Mesendoderm (in vitro differentiated cells): Measurements from ENCODE around the gene MOB3A.
A peak's percentile ranks its signal among the peaks of the same experiment; 100 is the strongest.

Source experiments
- DNase-seq: peaks from one replicate; pipeline ENCODE4 v3.0.0; 2013
- H2AK5ac ChIP-seq: 2 replicates; pipeline ENCODE4 v1.6.1; 2013; ENCODE audit warnings: low read length, inconsistent platforms
- H2BK120ac ChIP-seq: 2 replicates; pipeline ENCODE4 v1.6.1; 2013; ENCODE audit warnings: low read depth, mild to moderate bottlenecking, low read length, moderate library complexity, mixed read lengths
- H2BK15ac ChIP-seq: replicated peaks from 2 replicates; pipeline ENCODE4 v1.6.1; 2013; ENCODE audit warnings: low read depth, mild to moderate bottlenecking, moderate library complexity
- H2BK5ac ChIP-seq: 2 replicates; pipeline ENCODE4 v1.6.1; 2013; ENCODE audit warnings: low read length, inconsistent platforms
- H3K18ac ChIP-seq: 2 replicates; pipeline ENCODE4 v1.6.1; 2013; ENCODE audit warnings: mild to moderate bottlenecking, low read length, mixed read lengths
- H3K23ac ChIP-seq: one replicate; pipeline ENCODE4 v1.6.1; 2013; ENCODE audit warnings: low read length
- H3K27ac ChIP-seq: 2 replicates; pipeline ENCODE4 v1.5.1; 2013; ENCODE audit warnings: low read depth, mild to moderate bottlenecking, inconsistent platforms, low read length, moderate library complexity
- H3K27me3 ChIP-seq: 2 replicates; pipeline ENCODE4 v1.6.1; 2013; ENCODE audit warnings: low read length, control low read depth, mild to moderate bottlenecking, inconsistent platforms; ENCODE audit not compliant: insufficient read depth, poor library complexity
- H3K36me3 ChIP-seq: 2 replicates; pipeline ENCODE4 v1.6.1; 2013; ENCODE audit warnings: low read length, inconsistent platforms; ENCODE audit not compliant: control insufficient read depth, insufficient read depth
- H3K4ac ChIP-seq: one replicate; pipeline ENCODE4 v1.6.1; 2013; ENCODE audit warnings: low read depth, mild to moderate bottlenecking, low read length, moderate library complexity
- H3K4me1 ChIP-seq: 2 replicates; pipeline ENCODE4 v1.6.1; 2013; ENCODE audit warnings: low read depth, low read length, inconsistent platforms; ENCODE audit not compliant: control insufficient read depth
- H3K4me2 ChIP-seq: 2 replicates; pipeline ENCODE4 v1.6.1; 2013; ENCODE audit warnings: low read length
- H3K4me3 ChIP-seq: 2 replicates; pipeline ENCODE4 v1.5.1; 2013; ENCODE audit warnings: mild to moderate bottlenecking, low read length
- H3K56ac ChIP-seq: one replicate; pipeline ENCODE4 v1.6.1; 2013; ENCODE audit warnings: low read length
- H3K79me1 ChIP-seq: 2 replicates; pipeline ENCODE4 v1.6.1; 2013; ENCODE audit warnings: low read length, inconsistent platforms
- H3K79me2 ChIP-seq: 2 replicates; pipeline ENCODE4 v1.6.1; 2013; ENCODE audit warnings: mild to moderate bottlenecking, low read length; ENCODE audit not compliant: control insufficient read depth, insufficient read depth
- H3K9ac ChIP-seq: 2 replicates; pipeline ENCODE4 v1.6.1; 2013; ENCODE audit warnings: low read length, inconsistent platforms
- H4K5ac ChIP-seq: one replicate; pipeline ENCODE4 v1.6.1; 2013; ENCODE audit warnings: low read length
- H4K8ac ChIP-seq: one replicate; pipeline ENCODE4 v1.6.1; 2013; ENCODE audit warnings: low read depth, mild to moderate bottlenecking, control low read depth, low read length, moderate library complexity
- WGBS: extraction: QIAGEN DNeasy Blood & Tissue Kit; methylation state at CpG from one replicate; pipeline ENCODE4 v1.1.7; 2013; ENCODE audit warnings: low lambda C conversion rate, missing lambda C conversion rate; ENCODE audit not compliant: insufficient coverage; ENCODE audit errors: extremely low coverage; 5-methylcytosine and 5-hydroxymethylcytosine counted together

The MOB3A gene

DNA sequence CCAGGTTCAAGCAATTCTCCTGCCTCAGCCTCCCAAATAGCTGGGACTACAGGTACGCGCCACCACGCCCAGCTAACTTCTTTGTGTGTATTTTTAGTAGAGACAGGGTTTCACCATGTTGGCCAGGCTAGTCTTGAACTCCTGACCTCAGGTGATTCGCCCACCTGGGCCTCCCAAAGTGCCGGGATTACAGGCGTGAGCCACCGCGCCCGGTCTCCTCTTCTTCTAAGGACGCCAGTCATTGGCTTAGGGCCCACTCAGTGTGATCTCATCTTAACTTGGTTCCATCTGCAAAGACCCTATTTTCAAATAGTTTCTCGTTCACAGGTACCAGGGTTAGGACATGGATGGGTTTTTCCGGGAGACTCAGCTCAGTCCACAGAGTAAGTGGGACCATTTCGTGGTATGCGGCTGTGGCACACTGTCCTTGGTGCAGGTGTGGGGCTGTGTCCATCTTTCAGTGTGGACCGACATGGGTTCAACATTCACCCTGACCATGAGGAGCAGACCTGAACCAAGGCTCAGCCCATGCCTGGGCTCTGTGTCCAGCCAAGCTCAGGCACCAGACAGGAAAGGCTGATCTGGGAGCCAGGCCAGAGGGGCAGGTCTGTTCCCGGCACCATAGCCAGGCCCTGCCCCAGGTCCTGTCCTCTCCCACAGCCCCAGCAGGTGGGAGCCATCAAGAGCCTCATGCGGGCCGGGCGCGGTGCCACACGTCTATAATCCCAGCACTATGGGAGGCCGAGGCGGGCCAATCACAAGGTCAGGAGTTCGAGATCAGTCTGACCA lies 42.3 kb downstream of the MOB3A start:
- H2BK120ac ChIP-seq, result no peak overlapping the region
- H3K18ac ChIP-seq, result no peak overlapping the region
- no peak overlapping the region for H4K5ac ChIP-seq
- H2AK5ac ChIP-seq, result no peak overlapping the region
- no peak overlapping the region for H2BK5ac ChIP-seq
- peaks cover 4% of the 10 kb centered on the region for H3K4me1 ChIP-seq
- H3K79me1 ChIP-seq, result peaks cover 10% of the 10 kb centered on the region
- DNase-seq, result no peak
- H3K56ac ChIP-seq, result no peak overlapping the region
- no peak overlapping the region for H3K23ac ChIP-seq
- H3K27ac ChIP-seq, result no peak overlapping the region
- H3K9ac ChIP-seq, result no peak overlapping the region
- no peaks in the 10 kb centered on the region for H3K27me3 ChIP-seq
- no peak overlapping the region for H4K8ac ChIP-seq
- H3K4me3 ChIP-seq, result no peak overlapping the region
- peaks cover 16% of the 10 kb centered on the region for H3K79me2 ChIP-seq
- WGBS, result no CpG with 5 or more reads among the region's 24 CpGs
- H2BK15ac ChIP-seq, result no peak overlapping the region
- no peak overlapping the region for H3K4me2 ChIP-seq
- no peaks in the 10 kb centered on the region for H3K36me3 ChIP-seq
- H3K4ac ChIP-seq, result no peak overlapping the region

- H3K56ac ChIP-seq, result peak overlapping the region; percentile 2
- H3K4me3 ChIP-seq, result no peak overlapping the region
- no peak overlapping the region for H3K27ac ChIP-seq
- H2BK15ac ChIP-seq, result no peak overlapping the region
- H3K23ac ChIP-seq, result no peak overlapping the region
- peak overlapping the region; percentile 41 for H4K8ac ChIP-seq
- H3K27me3 ChIP-seq, result no peaks in the 10 kb centered on the region
- peak overlapping the region; percentile 69 for H2AK5ac ChIP-seq
- H4K5ac ChIP-seq, result no peak overlapping the region
- peaks cover 22% of the 10 kb centered on the region for H3K79me2 ChIP-seq
- DNase-seq, result no peak
- H3K9ac ChIP-seq, result no peak overlapping the region
- peaks cover 4% of the 10 kb centered on the region for H3K4me1 ChIP-seq
- peaks cover 18% of the 10 kb centered on the region for H3K79me1 ChIP-seq
- no peak overlapping the region for H2BK120ac ChIP-seq
- H3K18ac ChIP-seq, result no peak overlapping the region
- no peak overlapping the region for H3K4me2 ChIP-seq
- WGBS, result no CpG with 5 or more reads among the region's 18 CpGs
- H3K36me3 ChIP-seq, result no peaks in the 10 kb centered on the region
- no peak overlapping the region for H2BK5ac ChIP-seq
- H3K4ac ChIP-seq, result no peak overlapping the region
Observed at GRCh38 chr19:2051773-2052704, 44.1 kb downstream of the MOB3A start.

- peak within 1 kb of the TSS; percentile 81 for H3K4ac ChIP-seq
- H4K5ac ChIP-seq, result peak within 1 kb of the TSS; percentile 81
- no peak within 1 kb of the TSS for H2BK15ac ChIP-seq
- peak within 1 kb of the TSS; percentile 41 for H4K8ac ChIP-seq
- H3K4me3 ChIP-seq, result peak within 1 kb of the TSS; percentile 82
- peaks cover 19% of the 10 kb centered on the region for H3K79me1 ChIP-seq
- H3K56ac ChIP-seq, result peak within 1 kb of the TSS; percentile 95
- peak within 1 kb of the TSS; percentile 94 for H3K23ac ChIP-seq
- no peak within 1 kb of the TSS for H2BK5ac ChIP-seq
- peaks cover 22% of the 10 kb centered on the region for H3K79me2 ChIP-seq
- H3K27me3 ChIP-seq, result no peaks in the 10 kb centered on the region
- H3K27ac ChIP-seq, result no peak within 1 kb of the TSS
- no peaks in the 10 kb centered on the region for H3K36me3 ChIP-seq
- peaks cover 2% of the 10 kb centered on the region for H3K4me1 ChIP-seq
- DNase-seq, result peak; percentile 85
- peak within 1 kb of the TSS; percentile 90 for H3K9ac ChIP-seq
- WGBS, result no CpG with 5 or more reads among the region's 93 CpGs
- peak within 1 kb of the TSS; percentile 69 for H2AK5ac ChIP-seq
- no peak within 1 kb of the TSS for H2BK120ac ChIP-seq
- H3K4me2 ChIP-seq, result peak within 1 kb of the TSS; percentile 97
- H3K18ac ChIP-seq, result peak within 1 kb of the TSS; percentile 80
Observed at GRCh38 chr19:2050991-2051772, 44.9 kb downstream of the MOB3A start, which contains the start of gene MKNK2. MKNK2 (minus strand) TSS chr19:2051244; CDS start chr19:2050851, 393 bp downstream.

GRCh38 chr19:2050349-2050990 lies 45.7 kb downstream of the MOB3A start:
- Histone ChIP-seq H2BK5ac (no peak overlapping the region), H3K18ac (peak overlapping the region; percentile 80), H3K9ac (peak overlapping the region; percentile 90), H3K4ac (peak overlapping the region; percentile 81), H3K23ac (peak overlapping the region; percentile 94), H3K79me1 (peaks cover 19% of the 10 kb centered on the region), H4K8ac (no peak overlapping the region), H3K36me3 (no peaks in the 10 kb centered on the region), H3K27ac (no peak overlapping the region), H3K27me3 (no peaks in the 10 kb centered on the region), H2BK120ac (no peak overlapping the region), H3K56ac (peak overlapping the region; percentile 88), H2AK5ac (no peak overlapping the region), H3K4me3 (peak overlapping the region; percentile 82), H3K4me2 (peak overlapping the region; percentile 94), H2BK15ac (no peak overlapping the region), H4K5ac (no peak overlapping the region), H3K4me1 (peaks cover 2% of the 10 kb centered on the region), H3K79me2 (peaks cover 22% of the 10 kb centered on the region)
- WGBS, result no CpG with 5 or more reads among the region's 49 CpGs
- DNase-seq, result no peak

GRCh38 chr19:2049741-2050348 lies 46.3 kb downstream of the MOB3A start:
- peak; percentile 72 for DNase-seq
- Histone ChIP-seq H3K36me3 (no peaks in the 10 kb centered on the region), H3K18ac (no peak overlapping the region), H3K4ac (no peak overlapping the region), H3K79me2 (peaks cover 22% of the 10 kb centered on the region), H2BK5ac (no peak overlapping the region), H4K5ac (no peak overlapping the region), H3K56ac (peak overlapping the region; percentile 88), H2BK15ac (no peak overlapping the region), H3K9ac (peak overlapping the region; percentile 90), H2BK120ac (no peak overlapping the region), H3K4me1 (peaks cover 2% of the 10 kb centered on the region), H3K4me2 (peak overlapping the region; percentile 94), H3K23ac (no peak overlapping the region), H2AK5ac (no peak overlapping the region), H4K8ac (no peak overlapping the region), H3K79me1 (peaks cover 19% of the 10 kb centered on the region), H3K4me3 (peak overlapping the region; percentile 82), H3K27ac (no peak overlapping the region), H3K27me3 (no peaks in the 10 kb centered on the region)
- WGBS, result no CpG with 5 or more reads among the region's 16 CpGs
